Progenitor cell of endocrine pancreas (in vitro differentiated cells): Measurements from ENCODE around the gene TMEM222. TPM values are rescaled to one million over a fixed set of nuclear protein-coding genes. Genes with fewer than 3 reads are reported as not detected.

Experiments used
- DNase-seq: peaks from one replicate; pipeline ENCODE4 v3.0.0; 2021; ENCODE audit warnings: low spot score; ENCODE audit not compliant: unreplicated experiment
- H3K27ac Mint-ChIP-seq: 2 replicates; pipeline ENCODE4 v1.8.0; 2021; ENCODE audit warnings: mild to moderate bottlenecking, moderate library complexity, mixed read lengths
- H3K27me3 Mint-ChIP-seq: 2 replicates; pipeline ENCODE4 v1.8.0; 2021; ENCODE audit warnings: mixed read lengths
- H3K36me3 Mint-ChIP-seq: 2 replicates; pipeline ENCODE4 v1.8.0; 2022; ENCODE audit warnings: mixed read lengths; ENCODE audit not compliant: insufficient read depth
- H3K4me1 Mint-ChIP-seq: 2 replicates; pipeline ENCODE4 v1.8.0; 2021; ENCODE audit warnings: low read depth, mixed read lengths
- H3K4me3 Mint-ChIP-seq: 2 replicates; pipeline ENCODE4 v1.8.0; 2021; ENCODE audit warnings: low read depth, mild to moderate bottlenecking, moderate library complexity, mixed read lengths
- H3K9me3 Mint-ChIP-seq: 2 replicates; pipeline ENCODE4 v1.8.0; 2021; ENCODE audit warnings: low read depth, mixed read lengths
- CTCF ChIP-seq: fragments of 200-600 bp; sonication (generic); IDR thresholded peaks from one replicate; pipeline ENCODE4 v1.5.0; 2021; ENCODE audit warnings: antibody characterized with exemption, mild to moderate bottlenecking; ENCODE audit not compliant: unreplicated experiment
- total RNA-seq: library from RNA; stranded (reverse); gene quantifications from 2 replicates; pipeline ENCODE4 v1.2.1, GENCODE V29; 2021

Gene TMEM222
- total RNA-seq, 1 donor from 2014 or later = 37.1 TPM

GRCh38 chr1:27301582-27302199 lies 20.3 kb upstream of the TMEM222 start:
- H3K4me3 Mint-ChIP-seq = no peak overlapping the region
- no peak overlapping the region for H3K27ac Mint-ChIP-seq
- no peaks in the 10 kb centered on the region for H3K9me3 Mint-ChIP-seq
- no peaks in the 10 kb centered on the region for H3K27me3 Mint-ChIP-seq
- DNase-seq = no peak
- no peak for TF ChIP-seq CTCF
- peaks cover 3% of the 10 kb centered on the region for H3K4me1 Mint-ChIP-seq
- peaks cover 5% of the 10 kb centered on the region for H3K36me3 Mint-ChIP-seq

GRCh38 chr1:27302612-27303011 lies 19.4 kb upstream of the TMEM222 start:
- no peak for TF ChIP-seq CTCF

GRCh38 chr1:27303509-27303908 lies 18.5 kb upstream of the TMEM222 start:
- H3K27ac Mint-ChIP-seq = no peak overlapping the region
- no peak for TF ChIP-seq CTCF
- H3K36me3 Mint-ChIP-seq = peaks cover 5% of the 10 kb centered on the region
- H3K27me3 Mint-ChIP-seq = no peaks in the 10 kb centered on the region
- no peaks in the 10 kb centered on the region for H3K9me3 Mint-ChIP-seq
- H3K4me1 Mint-ChIP-seq = peaks cover 3% of the 10 kb centered on the region
- no peak overlapping the region for H3K4me3 Mint-ChIP-seq
- no peak for DNase-seq

More at GRCh38 chr1:27302612-27303011, 19.4 kb upstream of the TMEM222 start:
- H3K4me3 Mint-ChIP-seq = no peak overlapping the region
- DNase-seq = no peak
- H3K4me1 Mint-ChIP-seq = peaks cover 3% of the 10 kb centered on the region
- H3K36me3 Mint-ChIP-seq = peaks cover 5% of the 10 kb centered on the region
- H3K27ac Mint-ChIP-seq = no peak overlapping the region
- no peaks in the 10 kb centered on the region for H3K27me3 Mint-ChIP-seq
- H3K9me3 Mint-ChIP-seq = no peaks in the 10 kb centered on the region

GRCh38 chr1:27306071-27306470 lies 15.9 kb upstream of the TMEM222 start:
- no peak for DNase-seq
- H3K36me3 Mint-ChIP-seq = peaks cover 3% of the 10 kb centered on the region
- H3K4me1 Mint-ChIP-seq = no peaks in the 10 kb centered on the region
- no peak for TF ChIP-seq CTCF
- no peak overlapping the region for H3K4me3 Mint-ChIP-seq
- H3K27ac Mint-ChIP-seq = no peak overlapping the region
- H3K27me3 Mint-ChIP-seq = no peaks in the 10 kb centered on the region
- H3K9me3 Mint-ChIP-seq = no peaks in the 10 kb centered on the region

GRCh38 chr1:27306892-27307761 lies 14.8 kb upstream of the TMEM222 start:
- Mint-ChIP-seq H3K9me3 (no peaks in the 10 kb centered on the region), H3K27ac (no peak overlapping the region), H3K27me3 (no peaks in the 10 kb centered on the region), H3K4me1 (no peaks in the 10 kb centered on the region), H3K4me3 (no peak overlapping the region), H3K36me3 (peaks cover 3% of the 10 kb centered on the region)
- no peak for DNase-seq
- TF ChIP-seq CTCF = no peak
